COLO668 (cell line): ENCODE measurements around the gene IL16.

Experiments used
- DNase-seq: peaks from one replicate; lab custom pipeline; 2025; ENCODE audit not compliant: unreplicated experiment; lab: John Stamatoyannopoulos, UW

The IL16 gene

GRCh38 chr15:81254277-81254915 lies 57.7 kb downstream of the IL16 start:
- no peak for DNase-seq

GRCh38 chr15:81254916-81255290 lies 58.2 kb downstream of the IL16 start:
- DNase-seq, result no peak

- DNase-seq, result no peak
Measured at GRCh38 chr15:81255315-81255957, 58.8 kb downstream of the IL16 start.

DNA sequence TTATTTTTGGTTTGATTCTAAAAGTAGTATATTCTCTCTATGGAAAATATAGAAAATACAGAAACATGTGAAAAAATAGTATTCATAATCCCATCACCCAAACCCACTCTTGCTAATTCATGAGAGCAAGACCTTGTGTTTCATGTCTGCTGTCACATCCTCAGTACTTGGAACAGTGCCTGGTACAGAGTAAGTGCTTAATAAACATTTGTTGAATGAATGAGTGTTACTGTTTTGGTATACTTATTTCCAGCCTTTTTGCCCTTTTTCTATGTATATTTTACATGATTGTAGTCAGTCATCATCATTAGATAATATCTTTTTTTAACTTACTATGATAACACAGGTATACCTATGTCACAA lies 59.3 kb downstream of the IL16 start:
- no peak for DNase-seq

GRCh38 chr15:81256916-81257315 lies 60.2 kb downstream of the IL16 start:
- DNase-seq, result no peak

DNA sequence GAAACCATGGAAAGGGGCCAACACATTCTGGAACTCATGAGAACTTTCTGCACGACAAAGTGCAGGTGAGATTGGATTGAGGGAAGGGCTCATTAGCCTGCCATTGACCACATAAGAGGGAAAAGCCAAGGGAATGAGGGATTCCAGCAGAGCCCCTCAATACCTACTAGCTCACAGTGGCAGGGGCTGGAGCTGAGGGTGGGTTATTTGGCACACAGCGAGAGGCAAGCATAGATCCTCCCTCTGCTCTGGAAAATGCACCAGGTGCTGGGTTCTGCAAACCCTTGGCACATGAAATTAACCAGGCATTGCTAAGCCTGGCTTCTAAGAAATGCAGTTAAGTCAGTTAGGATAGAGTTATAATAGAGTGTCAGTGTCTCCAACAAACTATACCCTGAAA lies 60.8 kb downstream of the IL16 start:
- DNase-seq, result no peak

DNA sequence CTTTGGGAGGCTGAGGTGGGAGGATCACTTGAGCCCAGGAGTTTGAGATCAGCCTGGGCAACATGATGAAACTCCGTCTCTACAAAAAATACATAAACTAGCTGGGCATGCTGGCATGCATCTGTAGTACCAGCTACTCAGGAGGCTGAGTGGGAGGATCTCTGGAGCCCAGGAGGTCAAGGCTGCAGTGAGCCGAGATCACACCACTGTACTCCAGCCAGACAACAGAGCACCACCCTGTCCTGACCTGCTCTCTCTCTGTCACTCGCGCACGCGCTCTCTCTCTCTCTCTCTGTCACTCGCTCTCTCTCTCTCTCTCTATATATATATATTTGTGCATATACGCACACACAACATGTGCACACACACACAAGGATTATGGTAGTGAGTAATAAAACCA lies 61.8 kb downstream of the IL16 start:
- DNase-seq, result no peak

GRCh38 chr15:81259760-81260298 lies 63.1 kb downstream of the IL16 start:
- no peak for DNase-seq

- no peak for DNase-seq
Measured at GRCh38 chr15:81261172-81261811, 64.6 kb downstream of the IL16 start.

GRCh38 chr15:81263477-81263876 lies 66.8 kb downstream of the IL16 start:
- DNase-seq, result no peak

DNA sequence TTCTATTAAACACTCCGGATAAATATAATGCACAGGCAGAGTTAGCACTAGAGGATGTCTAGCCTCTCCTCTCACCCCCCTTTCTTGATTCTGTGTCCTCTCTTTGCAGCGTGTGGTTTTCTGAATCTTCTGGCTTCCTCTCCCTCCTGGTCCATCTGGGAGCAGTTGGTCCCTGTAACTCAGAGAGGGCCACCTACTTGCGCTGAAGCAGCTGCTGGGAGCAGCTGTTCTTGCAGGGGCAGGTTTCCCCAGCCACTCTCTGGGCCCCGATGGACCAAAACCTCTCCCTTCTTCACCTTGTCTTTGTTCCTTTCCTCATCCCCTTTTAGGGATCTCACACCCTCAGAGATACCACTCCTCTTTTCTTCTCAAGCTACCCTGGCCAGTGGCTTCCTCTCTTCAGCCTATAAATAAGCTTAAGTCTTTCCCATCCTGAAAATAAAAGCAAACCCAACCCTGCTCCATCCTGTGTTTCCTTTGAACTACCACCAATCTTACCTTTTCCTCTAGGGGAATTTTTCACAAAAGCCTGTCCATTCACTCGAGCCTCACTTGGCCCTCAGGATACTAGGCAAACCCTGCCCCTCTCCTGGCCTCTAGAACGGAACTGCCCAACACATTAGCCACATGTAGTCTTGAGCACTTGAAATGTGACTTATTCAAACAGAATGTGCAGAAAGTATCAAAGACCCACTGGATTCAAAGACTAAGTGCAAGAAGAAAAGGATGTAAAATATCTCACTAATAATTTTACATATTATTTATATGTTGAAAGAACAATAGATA lies 67.6 kb downstream of the IL16 start:
- no peak for DNase-seq

GRCh38 chr15:81265256-81265943 lies 68.7 kb downstream of the IL16 start:
- no peak for DNase-seq

DNA sequence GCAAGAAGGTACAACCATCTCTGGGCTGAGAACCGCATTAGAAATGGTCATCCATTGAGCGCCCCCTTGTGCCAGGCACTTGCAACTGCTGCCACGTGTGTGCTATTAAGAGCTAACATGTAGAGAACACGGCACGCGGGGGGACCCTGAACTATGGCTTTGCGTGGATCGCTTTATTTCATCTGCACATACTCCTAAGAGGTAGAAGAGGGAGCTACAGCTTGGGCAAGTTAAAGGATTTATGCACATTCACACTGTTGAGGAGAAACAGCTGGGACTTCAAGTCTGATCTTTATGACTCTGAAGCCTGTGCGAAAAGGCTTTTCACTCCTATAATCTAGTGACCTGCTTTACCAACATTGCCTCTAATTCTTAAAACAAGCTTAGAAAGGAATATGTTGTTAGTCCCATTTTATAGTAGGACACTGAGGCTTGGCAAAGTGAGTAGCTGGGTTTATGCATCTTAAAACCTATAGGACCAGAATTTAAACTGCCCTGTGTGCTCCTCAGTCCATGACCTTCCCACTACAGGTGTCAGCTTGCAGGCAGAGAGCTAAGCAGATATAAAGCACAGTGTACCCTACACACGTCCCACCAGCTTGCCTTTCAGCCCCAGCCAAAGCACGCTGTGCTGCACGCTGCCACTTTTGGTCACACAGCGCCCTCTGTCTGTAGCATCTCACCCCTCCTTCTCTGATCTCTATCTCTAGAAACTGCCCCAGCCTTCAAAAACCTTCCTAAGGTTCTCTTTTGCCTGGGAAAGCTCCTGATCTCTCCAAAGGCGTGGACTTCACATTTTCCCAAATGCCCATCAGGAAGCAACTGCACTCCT lies 69.5 kb downstream of the IL16 start:
- peak; percentile 81 for DNase-seq

- DNase-seq, result no peak
Measured at GRCh38 chr15:81268340-81268739, 71.7 kb downstream of the IL16 start.

DNA sequence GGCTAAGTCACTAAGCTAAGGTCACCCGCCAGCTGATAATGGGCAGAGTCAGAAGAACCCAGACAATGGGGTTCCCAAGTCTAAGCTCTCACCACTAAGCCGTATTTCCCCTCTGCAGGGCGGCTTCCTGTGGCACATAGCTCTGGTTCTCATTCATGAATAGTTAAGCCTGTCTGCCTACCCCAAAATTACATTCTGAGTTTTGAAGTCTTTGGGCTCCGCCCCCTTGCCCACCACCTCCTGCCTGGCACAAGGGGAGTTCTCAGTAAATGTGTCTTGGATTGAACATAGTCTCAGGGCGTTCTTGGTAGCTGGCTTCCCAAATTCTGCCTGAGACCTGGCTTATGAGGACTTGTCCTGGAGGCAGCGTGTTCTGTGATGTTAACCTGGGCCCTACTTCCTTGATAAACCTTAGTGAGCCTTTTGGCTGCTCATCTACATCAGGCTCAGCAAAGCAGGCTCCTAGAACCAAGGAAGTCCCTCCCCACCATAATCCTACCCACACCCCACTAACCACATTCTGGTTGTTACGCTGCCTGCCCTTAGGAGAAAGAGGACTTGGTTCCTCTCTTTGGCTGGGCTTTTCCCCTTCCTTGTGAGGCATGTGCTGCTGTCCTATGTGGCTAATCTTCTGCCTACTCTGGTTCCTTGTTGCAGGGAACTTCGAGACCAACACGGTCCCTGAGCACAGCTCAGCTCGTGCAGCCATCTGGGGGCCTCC lies 72.4 kb downstream of the IL16 start:
- DNase-seq, result no peak

DNA sequence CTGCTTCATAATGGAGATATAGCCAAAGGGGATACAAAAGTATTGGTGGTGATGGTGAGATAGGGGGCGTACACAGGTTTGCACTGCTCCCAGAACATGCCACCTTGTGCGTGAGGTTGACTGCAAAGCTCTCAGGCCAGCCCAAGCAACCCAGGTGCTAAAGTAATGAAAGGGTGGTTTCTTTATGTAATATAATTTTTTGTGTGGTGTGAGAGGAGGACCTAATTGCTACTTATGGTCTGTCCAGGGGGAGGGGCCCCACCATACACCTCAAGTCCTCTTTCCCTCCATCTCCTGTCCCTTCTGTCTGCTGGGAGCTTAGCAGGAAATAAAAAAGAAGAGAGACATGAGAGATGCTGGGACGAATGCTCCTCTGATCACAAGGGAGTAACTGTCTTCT lies 73.5 kb downstream of the IL16 start:
- no peak for DNase-seq

DNA sequence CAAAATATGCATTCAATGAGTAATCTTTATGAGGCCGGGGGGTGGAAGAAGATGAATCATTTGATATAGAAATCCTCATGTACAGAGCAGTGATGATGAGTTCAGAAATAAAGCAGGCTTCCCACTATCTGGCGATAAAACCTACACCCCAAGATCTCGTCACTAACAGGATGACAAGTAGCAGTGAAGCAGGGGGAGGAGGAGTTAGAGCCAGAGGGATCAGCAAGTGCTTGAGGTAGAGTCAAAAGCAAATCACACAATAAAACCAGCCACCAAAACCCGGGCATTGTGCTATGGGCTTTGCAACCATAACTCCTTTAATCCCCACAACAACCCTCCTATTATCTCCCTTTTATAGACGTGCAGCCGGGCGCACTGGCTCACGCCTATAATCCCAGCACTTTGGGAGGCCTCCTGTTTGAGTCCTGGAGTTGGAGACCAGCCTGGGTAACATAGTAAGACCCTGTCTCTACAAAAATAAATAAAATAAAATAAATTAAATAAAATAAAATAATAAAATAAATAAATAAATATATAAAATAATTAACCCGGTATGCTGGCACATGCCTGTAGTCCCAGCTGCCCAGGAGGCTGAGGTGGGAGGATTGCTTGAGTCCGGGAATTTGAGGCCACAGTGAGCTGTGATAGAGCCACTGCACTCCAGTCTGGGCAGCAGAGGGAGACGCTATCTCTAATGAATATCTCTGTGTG lies 74.3 kb downstream of the IL16 start:
- DNase-seq, result no peak

DNA sequence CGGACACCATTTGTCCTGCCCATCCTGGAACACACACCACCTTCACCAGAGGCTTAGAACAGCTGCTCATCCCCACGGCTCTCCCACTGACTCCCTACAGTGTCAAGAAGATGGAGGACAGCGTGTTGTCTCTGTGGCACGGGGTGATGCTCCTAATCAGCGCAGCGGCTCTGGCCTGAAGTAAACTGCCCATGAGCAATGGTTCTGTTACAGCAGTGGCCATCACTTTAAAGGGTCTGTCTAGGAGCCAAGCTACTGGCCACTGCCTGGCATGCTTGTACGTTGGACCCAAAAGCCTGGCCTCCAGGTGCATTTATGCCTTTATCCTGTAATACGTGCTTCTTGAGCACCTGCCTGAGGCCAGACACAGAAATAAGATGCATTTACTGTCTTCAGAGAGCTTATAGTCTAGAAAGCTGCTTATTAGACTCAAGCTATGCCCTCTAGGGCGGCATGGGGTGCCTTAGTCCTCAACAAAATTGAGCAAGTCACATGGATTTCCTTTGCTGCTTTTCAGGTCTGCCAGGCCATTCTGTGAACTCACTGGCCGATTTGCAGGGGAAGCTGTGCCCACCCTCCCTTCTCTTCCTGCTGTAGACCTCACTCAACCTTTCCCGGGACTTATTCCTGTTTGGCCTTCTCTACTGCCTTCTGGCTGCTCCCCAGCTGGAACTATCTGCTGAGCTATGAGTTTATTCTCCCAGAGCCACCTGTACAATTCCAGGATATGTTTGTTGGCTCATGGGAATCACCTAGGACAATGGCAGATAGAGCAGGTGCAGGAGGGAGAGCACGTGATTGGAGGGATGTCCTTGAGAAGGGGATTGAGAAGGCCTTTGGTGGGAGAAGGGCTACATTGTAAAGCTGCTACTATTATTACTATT lies 75.3 kb downstream of the IL16 start:
- DNase-seq, result peak; percentile 9
